Mesenchymal stem cell (in vitro differentiated cells and primary cell): ENCODE results near the gene CSH2.
"Not testable (repeated sequence)": the region's sequence is repeated elsewhere in the genome, so short reads cannot be mapped to it uniquely, and the experiment has no call there.

Experiments
- DNase-seq: peaks from one replicate; pipeline ENCODE4 v3.0.0-alpha.2; 2013
- H2AFZ ChIP-seq: one replicate; pipeline ENCODE4 v1.6.1; 2013; ENCODE audit warnings: low read depth, mild to moderate bottlenecking, control low read depth, inconsistent platforms, low read length, moderate library complexity
- H2AK5ac ChIP-seq: 2 replicates; pipeline ENCODE4 v1.6.1; 2013; ENCODE audit warnings: low read length, moderate library complexity, mild to moderate bottlenecking, inconsistent platforms; ENCODE audit not compliant: severe bottlenecking
- H2BK120ac ChIP-seq: one replicate; pipeline ENCODE4 v1.6.1; 2013; ENCODE audit warnings: low read depth, mild to moderate bottlenecking, inconsistent platforms, low read length, moderate library complexity
- H2BK12ac ChIP-seq, 2 experiments: one replicate each; pipeline ENCODE4 v1.6.1; 2013; ENCODE audit warnings: inconsistent platforms in 2 of 2, low read length in 2 of 2, mild to moderate bottlenecking in 2 of 2, moderate library complexity in 2 of 2, control low read depth in 1 of 2
- H2BK15ac ChIP-seq: one replicate; pipeline ENCODE4 v1.6.1; 2013; ENCODE audit warnings: mild to moderate bottlenecking, low read depth, inconsistent platforms; ENCODE audit not compliant: poor library complexity, severe bottlenecking
- H2BK5ac ChIP-seq: 2 replicates; pipeline ENCODE4 v1.6.1; 2013; ENCODE audit warnings: low read depth, mild to moderate bottlenecking, low read length, control low read depth, inconsistent platforms; ENCODE audit not compliant: poor library complexity, severe bottlenecking
- H3K14ac ChIP-seq, 2 experiments: one replicate each; pipeline ENCODE4 v1.6.1; 2013; ENCODE audit warnings: inconsistent platforms in 2 of 2, low read length in 2 of 2, control low read depth in 1 of 2, mild to moderate bottlenecking in 1 of 2, moderate library complexity in 1 of 2
- H3K18ac ChIP-seq, 2 experiments: one replicate each; pipeline ENCODE4 v1.6.1; 2013; ENCODE audit warnings: inconsistent platforms in 2 of 2, low read length in 2 of 2, control low read depth in 1 of 2, low read depth in 1 of 2, mild to moderate bottlenecking in 1 of 2
- H3K23ac ChIP-seq, 2 experiments: one replicate each; pipeline ENCODE4 v1.6.1; 2013; ENCODE audit warnings: inconsistent platforms in 2 of 2, low read length in 2 of 2, mild to moderate bottlenecking in 2 of 2, moderate library complexity in 2 of 2, control low read depth in 1 of 2
- H3K27ac ChIP-seq: 2 replicates; pipeline ENCODE4 v1.5.1; 2013; ENCODE audit warnings: mild to moderate bottlenecking, moderate library complexity, low read length, control low read depth, inconsistent platforms; ENCODE audit not compliant: poor library complexity, severe bottlenecking
- H3K27me3 ChIP-seq, 2 experiments: 2 replicates each; pipeline versions ENCODE4 v1.6.1 to v1.7.0; 2013; ENCODE audit warnings: low read length in 2 of 2, mild to moderate bottlenecking in 2 of 2, moderate library complexity in 2 of 2, control low read depth in 1 of 2, inconsistent platforms in 1 of 2; ENCODE audit not compliant: control insufficient read depth in 1 of 2, insufficient read depth in 1 of 2
- H3K36me3 ChIP-seq, 2 experiments: 2 replicates each; pipeline versions ENCODE4 v1.6.1 to v1.7.0; 2013; ENCODE audit warnings: low read length in 2 of 2, control low read depth in 1 of 2, inconsistent platforms in 1 of 2, low read depth in 1 of 2, mild to moderate bottlenecking in 1 of 2; ENCODE audit not compliant: insufficient read depth in 2 of 2, control insufficient read depth in 1 of 2
- H3K4ac ChIP-seq, 2 experiments: one replicate each; pipeline ENCODE4 v1.6.1; 2013; ENCODE audit warnings: inconsistent platforms in 2 of 2, low read length in 2 of 2, mild to moderate bottlenecking in 2 of 2, moderate library complexity in 2 of 2, control low read depth in 1 of 2, low read depth in 1 of 2
- H3K4me1 ChIP-seq: 2 replicates; pipeline ENCODE4 v1.6.1; 2013; ENCODE audit warnings: low read depth, low read length, control low read depth; ENCODE audit not compliant: control insufficient read depth, insufficient read depth
- H3K4me2 ChIP-seq: 2 replicates; pipeline ENCODE4 v1.6.1; 2013; ENCODE audit warnings: low read length, mild to moderate bottlenecking, inconsistent platforms; ENCODE audit not compliant: poor library complexity, severe bottlenecking
- H3K4me3 ChIP-seq, 2 experiments: 2 replicates each; pipeline versions ENCODE4 v1.5.1 to v1.7.0; 2013; ENCODE audit warnings: low read length in 2 of 2, mild to moderate bottlenecking in 2 of 2, control low read depth in 1 of 2, low read depth in 1 of 2; ENCODE audit not compliant: insufficient read depth in 1 of 2
- H3K79me1 ChIP-seq: replicated peaks from 2 replicates; pipeline ENCODE4 v1.6.1; 2013; ENCODE audit warnings: mild to moderate bottlenecking, control low read depth, low read length, inconsistent platforms; ENCODE audit not compliant: poor library complexity, severe bottlenecking
- H3K9ac ChIP-seq: 2 replicates; pipeline ENCODE4 v1.7.0; 2013; ENCODE audit warnings: mild to moderate bottlenecking, low read length, moderate library complexity
- H3K9me3 ChIP-seq: 2 replicates; pipeline ENCODE4 v1.7.0; 2013; ENCODE audit warnings: mild to moderate bottlenecking, low read length; ENCODE audit not compliant: control insufficient read depth
- H4K8ac ChIP-seq: one replicate; pipeline ENCODE4 v1.6.1; 2013; ENCODE audit warnings: inconsistent platforms, mild to moderate bottlenecking, low read length, moderate library complexity
- H4K91ac ChIP-seq: one replicate; pipeline ENCODE4 v1.6.1; 2013; ENCODE audit warnings: mild to moderate bottlenecking, low read length, inconsistent platforms
- WGBS: methylation state at CpG from one replicate; pipeline ENCODE4 v1.1.7; 2013; ENCODE audit warnings: mixed read lengths; 5-methylcytosine and 5-hydroxymethylcytosine counted together

Gene CSH2

GRCh38 chr17:63917206-63917605, 43.7 kb upstream of the CSH2 start:
- H3K79me1 ChIP-seq, H3K4ac ChIP-seq, H2BK15ac ChIP-seq, H3K9ac ChIP-seq, H3K23ac ChIP-seq, DNase-seq, H3K4me2 ChIP-seq, H3K4me3 ChIP-seq, H3K4me1 ChIP-seq, H3K27ac ChIP-seq, H2AFZ ChIP-seq, H3K18ac ChIP-seq, H4K8ac ChIP-seq, H3K9me3 ChIP-seq, H3K36me3 ChIP-seq, H2AK5ac ChIP-seq, H4K91ac ChIP-seq, H2BK5ac ChIP-seq, H2BK120ac ChIP-seq, H2BK12ac ChIP-seq, H3K14ac ChIP-seq: not testable (repeated sequence)
- H3K27me3 ChIP-seq, result peaks cover 38 to 55% of the 10 kb centered on the region in 2 experiments
- 86% methylated on average over 1 of the region's 11 CpGs for WGBS

- H2BK5ac ChIP-seq, result no peak overlapping the region
- no peak overlapping the region for H4K91ac ChIP-seq
- H2BK15ac ChIP-seq, result no peak overlapping the region
- no peak overlapping the region for H3K18ac ChIP-seq
- H3K4me3 ChIP-seq, result no peak overlapping the region
- H3K4me2 ChIP-seq, result no peak overlapping the region
- no peaks in the 10 kb centered on the region for H3K36me3 ChIP-seq
- no peak overlapping the region for H2AFZ ChIP-seq
- H3K14ac ChIP-seq, result no peak overlapping the region
- H2AK5ac ChIP-seq, result no peak overlapping the region
- DNase-seq, result no peak
- H3K27ac ChIP-seq, result no peak overlapping the region
- no peaks in the 10 kb centered on the region for H3K9me3 ChIP-seq
- no peak overlapping the region for H2BK12ac ChIP-seq
- no peak overlapping the region for H3K4ac ChIP-seq
- no peaks in the 10 kb centered on the region for H3K4me1 ChIP-seq
- peaks cover 38 to 60% of the 10 kb centered on the region in 2 experiments for H3K27me3 ChIP-seq
- no peak overlapping the region for H2BK120ac ChIP-seq
- WGBS, result 81% methylated on average over 12 of the region's 12 CpGs
- no peak overlapping the region for H3K9ac ChIP-seq
- no peak overlapping the region for H3K23ac ChIP-seq
- no peaks in the 10 kb centered on the region for H3K79me1 ChIP-seq
- H4K8ac ChIP-seq, result no peak overlapping the region
Measured at GRCh38 chr17:63916566-63917185, 43.2 kb upstream of the CSH2 start.

GRCh38 chr17:63915753-63916152, 42.3 kb upstream of the CSH2 start:
- 86% methylated on average over 9 of the region's 10 CpGs for WGBS
- H3K4me2 ChIP-seq, H3K18ac ChIP-seq, H2BK12ac ChIP-seq, H4K8ac ChIP-seq, H3K27ac ChIP-seq, H2BK5ac ChIP-seq, H3K36me3 ChIP-seq, H3K4me1 ChIP-seq, H2BK15ac ChIP-seq, H3K14ac ChIP-seq, H4K91ac ChIP-seq, H3K23ac ChIP-seq, H2BK120ac ChIP-seq, H3K9ac ChIP-seq, H3K4ac ChIP-seq, H3K9me3 ChIP-seq, H2AK5ac ChIP-seq, H2AFZ ChIP-seq, DNase-seq, H3K4me3 ChIP-seq, H3K79me1 ChIP-seq: not testable (repeated sequence)
- H3K27me3 ChIP-seq, result peaks cover 46 to 68% of the 10 kb centered on the region in 2 experiments

GRCh38 chr17:63914471-63914870, 41.0 kb upstream of the CSH2 start:
- Histone ChIP-seq H3K23ac (no peak overlapping the region), H2AK5ac (no peak overlapping the region), H3K4me1 (no peaks in the 10 kb centered on the region), H3K36me3 (no peaks in the 10 kb centered on the region), H3K27me3 (peaks cover 51 to 79% of the 10 kb centered on the region in 2 experiments), H3K9ac (no peak overlapping the region), H2BK12ac (no peak overlapping the region), H3K79me1 (no peaks in the 10 kb centered on the region), H3K14ac (no peak overlapping the region), H4K91ac (no peak overlapping the region), H3K4ac (no peak overlapping the region), H2BK120ac (no peak overlapping the region), H3K9me3 (no peaks in the 10 kb centered on the region), H2AFZ (no peak overlapping the region), H2BK5ac (no peak overlapping the region), H2BK15ac (no peak overlapping the region), H3K27ac (no peak overlapping the region), H3K18ac (no peak overlapping the region), H4K8ac (no peak overlapping the region), H3K4me3 (no peak overlapping the region), H3K4me2 (no peak overlapping the region)
- 91% methylated on average over 7 of the region's 7 CpGs for WGBS
- DNase-seq, result no peak
